Body of pancreas (tissue), 4 donors: ENCODE data around the gene PPP3R1. TPM values are rescaled to one million over a fixed set of nuclear protein-coding genes. Genes with fewer than 3 reads are reported as not detected.

Source experiments
- ATAC-seq: fragments of 150-250 bp; one replicate; pipeline ENCODE4 v1.9.1; 2016
- DNase-seq, 4 donors: peaks; one replicate each; pipeline ENCODE4 v3.0.0-alpha.2; 2019
- H3K27ac ChIP-seq, 4 donors: fragments of 200-600 bp; sonication (generic); 1 replicate in 3 of 4; 2 replicates in 1 of 4; pipeline versions ENCODE4 v1.5.1 to v1.6.1; 2016 to 2019; ENCODE audit warnings: mild to moderate bottlenecking in 1 of 4, mixed read lengths in 1 of 4, moderate library complexity in 1 of 4
- H3K27me3 ChIP-seq, 2 donors: fragments of 200-600 bp; sonication (generic); one replicate each; pipeline ENCODE4 v1.6.0; 2016; ENCODE audit warnings: mild to moderate bottlenecking in 1 of 2
- H3K36me3 ChIP-seq, 2 donors: fragments of 200-600 bp; sonication (generic); replicated peaks in 1 of 2; 2 replicates each; pipeline ENCODE4 v1.5.1; 2016; ENCODE audit warnings: low read depth in 2 of 2; ENCODE audit not compliant: insufficient read depth in 1 of 2
- H3K4me1 ChIP-seq: fragments of 200-600 bp; sonication (generic); one replicate; pipeline ENCODE4 v1.6.0; 2016
- H3K4me3 ChIP-seq, 2 donors: fragments of 200-600 bp; sonication (generic); 1 replicate in 1 of 2; 2 replicates in 1 of 2; pipeline ENCODE4 v1.5.1; 2016 to 2019
- H3K9me3 ChIP-seq, 3 donors: fragments of 200-600 bp; sonication (generic); 1 replicate in 2 of 3; 2 replicates in 1 of 3; pipeline ENCODE4 v1.5.1; 2016
- POLR2A ChIP-seq, 3 donors: fragments of 450-650 bp; IDR thresholded peaks; one replicate each; pipeline ENCODE4 v1.6.1; 2016; ENCODE audit warnings: antibody characterized with exemption in 3 of 3, mild to moderate bottlenecking in 2 of 3
- WGBS, 2 donors: methylation state at CpG; one replicate each; pipeline ENCODE4 v1.1.5; 2017; 5-methylcytosine and 5-hydroxymethylcytosine counted together
- intact Hi-C: fragments of 100-400 bp; cut with DNase I; formaldehyde crosslinking; loops from one replicate; pipeline ENCODE4 v1.15.1; 2023
- total RNA-seq, 2 donors: library from RNA; depleted of rRNA; stranded (reverse); fragments of >200 nt; gene quantifications; one replicate each; pipeline ENCODE4 v1.1.0, GENCODE V29; 2016
- TF ChIP-seq, protein P1 (sequence below), 7 experiments: fragments of 450-650 bp in 4 of 7; fragments of 200-600 bp in 3 of 7; sonication (generic) in 3 of 7; IDR thresholded peaks; one replicate each; pipeline ENCODE4 v1.5.1; 2016 to 2019; ENCODE audit warnings: antibody characterized with exemption in 7 of 7

PPP3R1 gene
- total RNA-seq, 2 donors from 2014 or later, result 11.2 to 15.6 TPM

DNA sequence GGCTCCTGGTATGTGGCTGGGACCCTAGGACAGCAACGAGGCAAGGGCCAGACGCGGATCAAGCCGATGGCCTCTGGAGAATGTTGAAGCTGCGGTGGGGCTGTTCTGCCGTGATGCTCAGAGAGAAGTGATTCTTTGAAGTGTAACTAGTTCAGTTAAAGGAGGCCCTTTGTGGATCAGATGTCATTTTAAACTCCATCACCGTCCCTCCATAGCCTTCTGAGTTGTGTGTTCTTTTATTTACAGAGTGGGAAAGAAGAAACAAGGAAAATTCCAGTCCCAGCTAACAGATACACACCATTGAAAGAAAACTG is 94.2 kb downstream of the PPP3R1 start:
- Histone ChIP-seq H3K9me3 (no peaks in the 10 kb centered on the region), H3K36me3 (peaks cover 0 to 8% of the 10 kb centered on the region in 2 donors), H3K4me3 (peak overlapping the region; percentile 94), H3K27ac (peak overlapping the region; percentile 87 to 97 (median 93)), H3K27me3 (no peaks in the 10 kb centered on the region), H3K4me1 (peaks cover 26% of the 10 kb centered on the region)
- ATAC-seq, result no peak
- intact Hi-C loops, result no loop called here
- no peak for DNase-seq
- TF ChIP-seq, protein P1, sequence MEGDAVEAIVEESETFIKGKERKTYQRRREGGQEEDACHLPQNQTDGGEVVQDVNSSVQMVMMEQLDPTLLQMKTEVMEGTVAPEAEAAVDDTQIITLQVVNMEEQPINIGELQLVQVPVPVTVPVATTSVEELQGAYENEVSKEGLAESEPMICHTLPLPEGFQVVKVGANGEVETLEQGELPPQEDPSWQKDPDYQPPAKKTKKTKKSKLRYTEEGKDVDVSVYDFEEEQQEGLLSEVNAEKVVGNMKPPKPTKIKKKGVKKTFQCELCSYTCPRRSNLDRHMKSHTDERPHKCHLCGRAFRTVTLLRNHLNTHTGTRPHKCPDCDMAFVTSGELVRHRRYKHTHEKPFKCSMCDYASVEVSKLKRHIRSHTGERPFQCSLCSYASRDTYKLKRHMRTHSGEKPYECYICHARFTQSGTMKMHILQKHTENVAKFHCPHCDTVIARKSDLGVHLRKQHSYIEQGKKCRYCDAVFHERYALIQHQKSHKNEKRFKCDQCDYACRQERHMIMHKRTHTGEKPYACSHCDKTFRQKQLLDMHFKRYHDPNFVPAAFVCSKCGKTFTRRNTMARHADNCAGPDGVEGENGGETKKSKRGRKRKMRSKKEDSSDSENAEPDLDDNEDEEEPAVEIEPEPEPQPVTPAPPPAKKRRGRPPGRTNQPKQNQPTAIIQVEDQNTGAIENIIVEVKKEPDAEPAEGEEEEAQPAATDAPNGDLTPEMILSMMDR (IDR thresholded peaks at IDR 0.05), result no peak
- peak in 1 of 3 donors; percentile 1 for TF ChIP-seq POLR2A (IDR thresholded peaks at IDR 0.05)
- 0% methylated on average over 3 to 7 of the region's 7 CpGs for WGBS, 2 donors

GRCh38 chr2:68157402-68158133 is 94.8 kb downstream of the PPP3R1 start, which contains the start of gene PNO1:
PNO1 (plus strand) TSS chr2:68157888; CDS start chr2:68157935, 47 bp downstream.
- peak; percentile 99 for ATAC-seq
- intact Hi-C loops, result no loop called here
- peaks cover 0 to 3% of the 10 kb centered on the region in 2 donors for H3K36me3 ChIP-seq
- H3K27ac ChIP-seq, result peak within 1 kb of the TSS; percentile 87 to 97 (median 93)
- H3K27me3 ChIP-seq, result no peaks in the 10 kb centered on the region
- H3K4me3 ChIP-seq, result peak within 1 kb of the TSS; percentile 94
- TF ChIP-seq, protein P1 (IDR thresholded peaks at IDR 0.05), result peak in 3 of 7 experiments; percentile 12 to 20 (median 17)
- TF ChIP-seq POLR2A (IDR thresholded peaks at IDR 0.05), result peak in 2 of 3 donors; percentile 64
- WGBS, 2 donors, result 0 to 1% methylated on average over 30 to 44 of the region's 44 CpGs
- H3K4me1 ChIP-seq, result peaks cover 26% of the 10 kb centered on the region
- H3K9me3 ChIP-seq, result no peaks in the 10 kb centered on the region
- peak; percentile 94 to 96 (median 96) for DNase-seq

DNA sequence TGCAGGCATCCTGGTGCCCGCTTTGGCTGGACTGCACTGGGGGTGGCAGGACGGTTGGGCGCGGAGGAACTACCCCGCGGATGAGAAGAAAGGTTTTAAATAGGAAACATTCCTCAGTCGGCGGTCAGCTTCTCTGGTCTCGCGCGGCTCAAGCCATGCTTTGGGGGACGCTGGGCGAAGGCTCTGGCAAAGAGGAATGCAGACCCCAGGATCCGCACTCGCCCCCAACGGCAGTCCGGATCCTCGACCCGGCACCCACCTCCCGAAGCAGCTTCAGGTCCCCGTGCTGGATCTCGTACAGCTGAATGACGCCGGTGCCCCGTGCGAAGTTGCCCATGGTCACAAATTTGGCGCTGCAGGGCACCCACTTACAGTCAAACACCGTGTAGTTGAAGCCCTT is 95.3 kb downstream of the PPP3R1 start:
- no peak for TF ChIP-seq POLR2A (IDR thresholded peaks at IDR 0.05)
- TF ChIP-seq, protein P1 (IDR thresholded peaks at IDR 0.05), result no peak
- H3K27me3 ChIP-seq, result no peaks in the 10 kb centered on the region
- WGBS, 2 donors, result 0% methylated on average over 6 to 28 of the region's 28 CpGs
- H3K36me3 ChIP-seq, result peaks cover 0 to 3% of the 10 kb centered on the region in 2 donors
- peaks cover 26% of the 10 kb centered on the region for H3K4me1 ChIP-seq
- ATAC-seq (peak; percentile 56), DNase-seq (no peak)
- H3K9me3 ChIP-seq, result no peaks in the 10 kb centered on the region
- peak overlapping the region; percentile 94 for H3K4me3 ChIP-seq
- intact Hi-C loops, result no loop called here
- peak overlapping the region; percentile 87 to 97 (median 93) for H3K27ac ChIP-seq

DNA sequence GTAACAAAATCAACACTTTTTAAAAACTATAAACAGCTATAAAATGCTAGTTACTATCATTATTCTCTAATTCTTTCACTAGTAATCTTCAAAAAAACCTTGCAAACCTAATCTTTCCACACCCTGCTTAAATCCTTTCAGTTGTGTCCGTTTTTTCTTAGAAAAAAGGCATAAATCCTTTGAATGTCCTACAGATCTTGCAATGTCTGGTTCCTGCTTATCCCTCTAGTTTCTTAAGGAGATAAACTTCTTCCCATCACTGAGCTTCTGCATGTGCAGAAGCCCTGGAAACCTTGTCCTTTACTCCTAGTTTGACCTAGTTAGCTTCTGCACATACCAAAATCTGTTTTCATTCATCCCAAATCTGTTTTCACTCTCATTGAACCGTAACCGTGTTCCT is 95.9 kb downstream of the PPP3R1 start:
- intact Hi-C loops, result no loop called here
- ATAC-seq (no peak), DNase-seq (no peak)
- Histone ChIP-seq H3K9me3 (no peaks in the 10 kb centered on the region), H3K27me3 (no peaks in the 10 kb centered on the region), H3K4me1 (peaks cover 26% of the 10 kb centered on the region), H3K27ac (peak overlapping the region in 1 of 4 donors; percentile 97), H3K36me3 (no peaks in the 10 kb centered on the region), H3K4me3 (peak overlapping the region in 1 of 2 donors; percentile 94)
- WGBS, 2 donors, result 7 to 10% methylated on average over 3 of the region's 3 CpGs
- TF ChIP-seq, protein P1 (IDR thresholded peaks at IDR 0.05), result no peak
- no peak for TF ChIP-seq POLR2A (IDR thresholded peaks at IDR 0.05)

GRCh38 chr2:68155618-68156017 is 96.7 kb downstream of the PPP3R1 start:
- WGBS, 2 donors, result 93% methylated on average over 7 of the region's 7 CpGs
- DNase-seq (no peak), ATAC-seq (no peak)
- no peaks in the 10 kb centered on the region for H3K27me3 ChIP-seq
- H3K36me3 ChIP-seq, result no peaks in the 10 kb centered on the region
- no peak overlapping the region for H3K4me3 ChIP-seq
- intact Hi-C loops, result no loop called here
- no peak overlapping the region for H3K27ac ChIP-seq
- no peaks in the 10 kb centered on the region for H3K9me3 ChIP-seq
- peaks cover 26% of the 10 kb centered on the region for H3K4me1 ChIP-seq
- TF ChIP-seq, protein P1 (IDR thresholded peaks at IDR 0.05), result no peak
- TF ChIP-seq POLR2A (IDR thresholded peaks at IDR 0.05), result no peak
